NT2/D1 (cell line): ENCODE data around the gene CASS4.
A peak's percentile ranks its signal among the peaks of the same experiment; 100 is the strongest.
"Not testable (repeated sequence)": the region's sequence is repeated elsewhere in the genome, so short reads cannot be mapped to it uniquely, and the experiment has no call there.

Source experiments
- DNase-seq: peaks from one replicate; pipeline ENCODE4 v3.0.0-alpha.2; 2011; ENCODE audit warnings: low read depth, low spot score
- H3K27me3 ChIP-seq: 2 replicates; pipeline ENCODE4 v1.6.0; 2011; ENCODE audit warnings: mild to moderate bottlenecking; ENCODE audit not compliant: insufficient read length, insufficient read depth
- H3K36me3 ChIP-seq: 2 replicates; pipeline ENCODE4 v1.6.1; 2011; ENCODE audit warnings: mild to moderate bottlenecking, low read length, mixed read lengths; ENCODE audit not compliant: insufficient read depth, insufficient read length
- H3K4me1 ChIP-seq: 2 replicates; pipeline ENCODE4 v1.5.1; 2011; ENCODE audit not compliant: insufficient read depth, insufficient read length
- H3K4me3 ChIP-seq: 2 replicates; pipeline ENCODE4 v1.5.1; 2011; ENCODE audit warnings: low read depth; ENCODE audit not compliant: insufficient read length
- H3K9ac ChIP-seq: 2 replicates; pipeline ENCODE4 v1.6.0; 2011; ENCODE audit warnings: low read depth; ENCODE audit not compliant: insufficient read length
- H3K9me3 ChIP-seq: 2 replicates; pipeline ENCODE4 v1.5.1; 2011; ENCODE audit warnings: mild to moderate bottlenecking, low read length; ENCODE audit not compliant: insufficient read depth
- SUZ12 ChIP-seq: IDR thresholded peaks from 2 replicates; pipeline ENCODE4 v1.6.1; 2011; ENCODE audit not compliant: insufficient read length, insufficient read depth; ENCODE audit errors: extremely low read depth
- YY1 ChIP-seq: IDR thresholded peaks from 2 replicates; pipeline ENCODE4 v1.6.1; 2011; ENCODE audit not compliant: insufficient read length, insufficient read depth
- ZNF274 ChIP-seq: IDR thresholded peaks from 2 replicates; pipeline ENCODE4 v1.6.1; 2011; ENCODE audit warnings: mild to moderate bottlenecking, low read depth, low read length

Gene CASS4

GRCh38 chr20:56386219-56386618 lies 25.8 kb upstream of the CASS4 start:
- Histone ChIP-seq H3K27me3 (no peaks in the 10 kb centered on the region), H3K36me3 (peaks cover 91% of the 10 kb centered on the region), H3K4me1 (peaks cover 7% of the 10 kb centered on the region), H3K9me3 (no peaks in the 10 kb centered on the region), H3K4me3 (no peak overlapping the region), H3K9ac (no peak overlapping the region)
- DNase-seq, result no peak
- no peak for TF ChIP-seq ZNF274
- TF ChIP-seq SUZ12, result no peak
- TF ChIP-seq YY1, result no peak

GRCh38 chr20:56388882-56389281 lies 23.2 kb upstream of the CASS4 start:
- Histone ChIP-seq H3K36me3 (peaks cover 73% of the 10 kb centered on the region), H3K4me1 (peaks cover 4% of the 10 kb centered on the region), H3K9ac (no peak overlapping the region), H3K4me3 (no peak overlapping the region), H3K9me3 (no peaks in the 10 kb centered on the region), H3K27me3 (no peaks in the 10 kb centered on the region)
- TF ChIP-seq SUZ12, result no peak
- TF ChIP-seq YY1, result no peak
- no peak for TF ChIP-seq ZNF274
- no peak for DNase-seq

- Histone ChIP-seq H3K36me3 (peaks cover 68% of the 10 kb centered on the region), H3K27me3 (no peaks in the 10 kb centered on the region), H3K4me3 (no peak overlapping the region), H3K4me1 (peaks cover 4% of the 10 kb centered on the region), H3K9me3 (no peaks in the 10 kb centered on the region), H3K9ac (no peak overlapping the region)
- DNase-seq, result no peak
- TF ChIP-seq SUZ12 (no peak), YY1 (no peak), ZNF274 (no peak)
Measured at GRCh38 chr20:56389807-56390206, 22.3 kb upstream of the CASS4 start.

GRCh38 chr20:56390396-56390795 lies 21.7 kb upstream of the CASS4 start:
- H3K36me3 ChIP-seq, result peaks cover 67% of the 10 kb centered on the region
- not testable (repeated sequence) for H3K4me3 ChIP-seq, H3K9ac ChIP-seq, H3K27me3 ChIP-seq, H3K4me1 ChIP-seq, H3K9me3 ChIP-seq, DNase-seq

- no peak for DNase-seq
- no peak for TF ChIP-seq SUZ12
- TF ChIP-seq YY1, result no peak
- no peak for TF ChIP-seq ZNF274
- no peaks in the 10 kb centered on the region for H3K9me3 ChIP-seq
- peaks cover 2% of the 10 kb centered on the region for H3K4me1 ChIP-seq
- H3K36me3 ChIP-seq, result peaks cover 69% of the 10 kb centered on the region
- H3K4me3 ChIP-seq, result peak overlapping the region; percentile 97
- H3K9ac ChIP-seq, result peak overlapping the region; percentile 90
- H3K27me3 ChIP-seq, result no peaks in the 10 kb centered on the region
Measured at GRCh38 chr20:56391037-56391436, 21.0 kb upstream of the CASS4 start.

GRCh38 chr20:56391596-56392131 lies 20.4 kb upstream of the CASS4 start:
- Histone ChIP-seq H3K9ac (peak overlapping the region; percentile 90), H3K9me3 (no peaks in the 10 kb centered on the region), H3K4me1 (peaks cover 2% of the 10 kb centered on the region), H3K4me3 (peak overlapping the region; percentile 97), H3K27me3 (no peaks in the 10 kb centered on the region), H3K36me3 (peaks cover 69% of the 10 kb centered on the region)
- TF ChIP-seq YY1 (no peak), ZNF274 (no peak), SUZ12 (no peak)
- no peak for DNase-seq

- no peaks in the 10 kb centered on the region for H3K27me3 ChIP-seq
- no peaks in the 10 kb centered on the region for H3K9me3 ChIP-seq
- peak within 1 kb of the TSS; percentile 95 for H3K9ac ChIP-seq
- H3K4me3 ChIP-seq, result peak within 1 kb of the TSS; percentile 97
- TF ChIP-seq YY1, result peak; percentile 90
- no peak for TF ChIP-seq ZNF274
- DNase-seq, result peak; percentile 99
- H3K36me3 ChIP-seq, result peaks cover 70% of the 10 kb centered on the region
- peaks cover 2% of the 10 kb centered on the region for H3K4me1 ChIP-seq
Measured at GRCh38 chr20:56392132-56392880, 19.8 kb upstream of the CASS4 start, which contains the start of the genes AURKA and CSTF1. Gene AURKA (minus strand): TSS chr20:56392215. CDS start chr20:56388197, 4,018 bp downstream. Gene CSTF1 (plus strand): TSS chr20:56392645. CDS start chr20:56395553, 2,908 bp downstream.
